OCI-LY3 (cell line): Measurements from ENCODE around the gene MOB3B.

ENCODE experiments used
- H2AFZ ChIP-seq: fragments of 200-600, 300-600 bp; shearing (Covaris generic); 2 replicates; pipeline ENCODE4 v1.6.0; 2014; ENCODE audit warnings: antibody characterized with exemption, low read depth, low read length
- H3K27ac ChIP-seq: fragments of 200-600, 300-600 bp; sonication (generic); 2 replicates; pipeline ENCODE4 v1.5.1; 2014; ENCODE audit warnings: mild to moderate bottlenecking, low read length, moderate library complexity, mixed read lengths
- H3K27me3 ChIP-seq: fragments of 200-600, 300-600 bp; sonication (generic); 2 replicates; pipeline ENCODE4 v1.6.1; 2014; ENCODE audit warnings: low read depth, low read length, mixed read lengths
- H3K36me3 ChIP-seq: fragments of 200-600, 300-600 bp; sonication (generic); replicated peaks from 2 replicates; pipeline ENCODE3; 2014; ENCODE audit warnings: low read depth, low read length, mixed read lengths
- H3K4me1 ChIP-seq: fragments of 300-600, 200-600 bp; sonication (generic); 2 replicates; pipeline ENCODE4 v1.6.1; 2014; ENCODE audit warnings: low read length, mixed read lengths
- H3K4me2 ChIP-seq: fragments of 200-600, 300-600 bp; sonication (generic); 2 replicates; pipeline ENCODE4 v1.6.1; 2014; ENCODE audit warnings: low read length, mixed read lengths
- H3K4me3 ChIP-seq: fragments of 300-600, 200-600 bp; sonication (generic); 2 replicates; pipeline ENCODE4 v1.5.1; 2014; ENCODE audit warnings: antibody characterized with exemption, mild to moderate bottlenecking, low read length, moderate library complexity
- H3K79me2 ChIP-seq: fragments of 300-600, 200-600 bp; shearing (Covaris generic); 2 replicates; pipeline ENCODE4 v1.6.1; 2014; ENCODE audit warnings: mild to moderate bottlenecking, low read length, mixed read lengths
- H3K9ac ChIP-seq: fragments of 300-600, 200-600 bp; shearing (Covaris generic); 2 replicates; pipeline ENCODE4 v1.6.0; 2014; ENCODE audit warnings: mild to moderate bottlenecking, low read length, moderate library complexity
- H3K9me3 ChIP-seq: fragments of 200-600, 300-600 bp; shearing (Covaris generic); 2 replicates; pipeline ENCODE4 v1.6.1; 2014; ENCODE audit warnings: low read length, mixed read lengths; ENCODE audit not compliant: insufficient read depth
- H4K20me1 ChIP-seq: fragments of 200-600, 300-600 bp; sonication (generic); 2 replicates; pipeline ENCODE4 v1.6.1; 2016; ENCODE audit warnings: low read length, mixed read lengths; ENCODE audit not compliant: insufficient read depth
- CTCF ChIP-seq: fragments of 200-600, 300-600 bp; sonication (generic); IDR thresholded peaks from 2 replicates; pipeline ENCODE4 v1.5.1; 2014; ENCODE audit warnings: antibody characterized with exemption, low read length, low read depth
- EZH2phosphoT487 ChIP-seq: fragments of 200-600 bp; shearing (Covaris generic); IDR thresholded peaks from 2 replicates; pipeline ENCODE4 v1.6.1; 2018; ENCODE audit warnings: antibody characterized with exemption, mixed run types, low read depth

The MOB3B gene

GRCh38 chr9:27537756-27538155 is 8.1 kb upstream of the MOB3B start:
- TF ChIP-seq EZH2phosphoT487 (no peak), CTCF (no peak)

GRCh38 chr9:27537027-27537435 is 7.4 kb upstream of the MOB3B start:
- Histone ChIP-seq H4K20me1 (no peaks in the 10 kb centered on the region), H3K9ac (no peak overlapping the region), H3K4me3 (no peak overlapping the region), H2AFZ (no peak overlapping the region), H3K4me1 (peaks cover 12% of the 10 kb centered on the region), H3K4me2 (no peak overlapping the region), H3K36me3 (no peaks in the 10 kb centered on the region), H3K27ac (no peak overlapping the region), H3K79me2 (no peaks in the 10 kb centered on the region), H3K9me3 (no peaks in the 10 kb centered on the region), H3K27me3 (peaks cover 8% of the 10 kb centered on the region)
- TF ChIP-seq EZH2phosphoT487 (no peak), CTCF (no peak)

More at GRCh38 chr9:27537756-27538155, 8.1 kb upstream of the MOB3B start:
- Histone ChIP-seq H2AFZ (no peak overlapping the region), H3K27ac (no peak overlapping the region), H4K20me1 (no peaks in the 10 kb centered on the region), H3K4me2 (no peak overlapping the region), H3K36me3 (no peaks in the 10 kb centered on the region), H3K79me2 (no peaks in the 10 kb centered on the region), H3K4me3 (no peak overlapping the region), H3K9ac (no peak overlapping the region), H3K9me3 (no peaks in the 10 kb centered on the region), H3K27me3 (peaks cover 3% of the 10 kb centered on the region; the same call in 1 of the 2 replicates), H3K4me1 (peaks cover 12% of the 10 kb centered on the region)

- H4K20me1 ChIP-seq = no peaks in the 10 kb centered on the region
- H3K27me3 ChIP-seq = peaks cover 14% of the 10 kb centered on the region
- H2AFZ ChIP-seq = no peak overlapping the region
- no peak overlapping the region for H3K4me3 ChIP-seq
- TF ChIP-seq EZH2phosphoT487 (no peak), CTCF (no peak; the same call in 1 of the 2 replicates)
- H3K9me3 ChIP-seq = no peaks in the 10 kb centered on the region
- no peaks in the 10 kb centered on the region for H3K36me3 ChIP-seq
- no peaks in the 10 kb centered on the region for H3K79me2 ChIP-seq
- peaks cover 12% of the 10 kb centered on the region for H3K4me1 ChIP-seq
- H3K9ac ChIP-seq = no peak overlapping the region
- no peak overlapping the region for H3K27ac ChIP-seq
- no peak overlapping the region for H3K4me2 ChIP-seq
Measured at GRCh38 chr9:27536168-27536567, 6.6 kb upstream of the MOB3B start.

GRCh38 chr9:27535701-27536118 is 6.1 kb upstream of the MOB3B start:
- H3K4me2 ChIP-seq = no peak overlapping the region
- H3K9ac ChIP-seq = no peak overlapping the region
- H3K27me3 ChIP-seq = peaks cover 19% of the 10 kb centered on the region
- H3K36me3 ChIP-seq = no peaks in the 10 kb centered on the region
- H2AFZ ChIP-seq = no peak overlapping the region
- H4K20me1 ChIP-seq = no peaks in the 10 kb centered on the region
- H3K27ac ChIP-seq = no peak overlapping the region
- no peak overlapping the region for H3K4me3 ChIP-seq
- no peaks in the 10 kb centered on the region for H3K79me2 ChIP-seq
- TF ChIP-seq EZH2phosphoT487 = no peak
- peak; percentile 54 for TF ChIP-seq CTCF
- peaks cover 12% of the 10 kb centered on the region for H3K4me1 ChIP-seq
- H3K9me3 ChIP-seq = no peaks in the 10 kb centered on the region
